OCI-M2 (cell line): ENCODE data around the gene RNF111.
"Not testable (repeated sequence)": the region's sequence is repeated elsewhere in the genome, so short reads cannot be mapped to it uniquely, and the experiment has no call there.

ENCODE experiments used
- DNase-seq: peaks from one replicate; lab custom pipeline; 2025; ENCODE audit not compliant: unreplicated experiment; lab: John Stamatoyannopoulos, UW

RNF111 gene

DNA sequence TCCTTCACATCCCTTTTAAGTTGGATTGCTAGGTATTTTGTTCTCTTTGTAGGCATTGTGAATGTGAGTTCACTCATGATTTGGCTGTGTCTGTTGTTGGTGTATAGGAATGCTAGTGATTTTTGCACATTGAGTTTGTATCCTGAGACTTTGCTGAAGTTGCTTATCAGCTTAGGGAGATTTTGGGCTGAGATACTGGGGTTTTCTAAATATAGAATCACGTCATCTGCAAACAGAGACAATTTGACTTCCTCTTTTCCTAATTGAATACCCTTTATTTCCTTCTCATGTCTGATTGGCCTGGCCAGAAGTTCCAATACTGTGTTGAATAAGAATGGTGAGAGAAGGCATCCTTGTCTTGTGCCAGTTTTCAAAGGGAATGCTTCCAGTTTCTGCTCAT lies 139.8 kb downstream of the RNF111 start:
- DNase-seq, result not testable (repeated sequence)

DNA sequence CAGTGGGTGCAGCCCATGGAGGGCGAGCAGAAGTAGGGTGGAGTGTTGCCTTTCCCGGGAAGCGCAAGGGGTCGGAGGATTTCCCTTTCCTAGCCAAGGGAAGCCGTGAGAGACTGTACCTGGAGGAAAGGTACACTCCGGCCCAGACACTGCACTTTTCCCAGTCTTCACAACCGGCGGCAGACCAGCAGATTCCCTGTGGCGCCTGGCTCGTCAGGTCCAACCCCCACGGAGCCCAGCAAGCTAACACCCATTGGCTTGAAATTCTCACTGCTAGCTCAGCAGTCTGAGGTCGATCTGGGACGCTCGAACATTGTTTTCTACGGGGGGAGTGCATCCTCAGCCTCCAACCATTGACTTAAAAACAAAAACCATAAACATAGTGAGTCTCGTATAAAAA lies 144.0 kb downstream of the RNF111 start:
- DNase-seq, result no peak

DNA sequence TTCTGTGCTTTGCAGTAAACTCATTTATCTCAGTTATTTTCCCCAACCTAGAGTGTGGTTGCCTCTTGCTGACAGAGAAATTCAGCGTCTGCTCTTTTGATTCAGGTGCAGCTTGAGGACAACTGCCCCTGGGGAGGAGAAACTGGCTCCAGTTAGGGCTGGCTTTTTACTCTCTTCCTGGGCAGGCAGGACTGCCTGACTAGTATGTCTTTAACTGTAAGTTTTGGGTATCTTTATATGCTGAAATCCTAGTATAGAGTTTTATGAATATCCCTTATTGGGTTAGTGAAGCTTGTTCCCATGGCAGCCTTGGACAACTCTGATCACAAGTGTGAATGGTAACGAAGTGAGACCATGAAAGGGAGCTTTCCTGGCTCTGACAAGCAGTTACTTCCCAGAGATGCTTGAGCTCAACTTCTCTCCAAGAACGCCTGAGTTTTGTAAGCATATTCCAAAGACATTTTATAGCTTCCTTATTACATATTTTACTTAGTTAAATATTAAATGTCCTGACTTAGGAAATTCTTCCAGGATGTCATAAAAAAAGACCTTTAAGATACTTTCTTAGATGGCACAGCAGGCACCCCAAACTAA lies 144.6 kb downstream of the RNF111 start:
- DNase-seq, result no peak

DNA sequence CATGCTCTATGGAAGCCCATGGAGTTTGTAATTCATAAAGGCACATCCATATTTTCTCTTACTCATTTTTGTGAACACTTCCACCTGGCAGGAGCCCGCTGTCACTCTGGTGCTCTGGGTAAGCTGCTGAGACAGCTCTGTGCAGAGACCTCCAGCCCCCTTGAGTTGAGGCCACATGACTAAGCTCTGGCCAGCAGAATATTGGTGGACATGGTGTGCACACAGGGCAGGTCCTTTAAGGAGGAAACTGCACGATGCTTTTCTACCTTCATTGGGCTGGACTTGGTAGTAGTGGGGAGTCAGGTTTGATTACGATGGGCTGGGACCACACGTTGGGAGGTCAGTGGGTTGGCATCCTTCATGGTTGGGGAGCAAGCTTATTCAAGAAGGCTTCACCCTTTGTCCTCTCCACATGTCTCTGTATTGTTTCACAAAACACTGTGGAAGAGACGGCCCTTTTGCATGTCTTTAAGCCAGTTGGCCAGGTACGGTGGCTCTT lies 146.5 kb downstream of the RNF111 start:
- DNase-seq, result no peak

DNA sequence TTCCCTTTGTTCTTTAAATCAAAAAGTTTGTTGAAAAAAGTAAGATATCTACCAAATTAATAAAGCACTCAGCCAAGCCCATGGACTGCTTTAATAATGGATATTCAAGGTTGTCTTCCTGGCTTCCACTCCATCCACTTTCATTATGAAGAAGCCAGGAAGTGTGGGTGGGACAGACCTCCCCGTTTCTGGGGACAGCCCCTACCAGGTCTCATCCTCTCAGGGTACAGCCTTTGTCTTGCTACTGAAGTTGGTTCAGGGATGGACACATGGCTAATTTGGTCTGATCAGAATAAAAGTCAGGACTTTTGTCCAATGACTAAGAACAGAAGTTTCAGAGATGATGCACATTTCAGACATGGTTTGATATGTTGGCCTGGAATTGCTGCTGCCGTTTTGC lies 150.1 kb downstream of the RNF111 start:
- no peak for DNase-seq

DNA sequence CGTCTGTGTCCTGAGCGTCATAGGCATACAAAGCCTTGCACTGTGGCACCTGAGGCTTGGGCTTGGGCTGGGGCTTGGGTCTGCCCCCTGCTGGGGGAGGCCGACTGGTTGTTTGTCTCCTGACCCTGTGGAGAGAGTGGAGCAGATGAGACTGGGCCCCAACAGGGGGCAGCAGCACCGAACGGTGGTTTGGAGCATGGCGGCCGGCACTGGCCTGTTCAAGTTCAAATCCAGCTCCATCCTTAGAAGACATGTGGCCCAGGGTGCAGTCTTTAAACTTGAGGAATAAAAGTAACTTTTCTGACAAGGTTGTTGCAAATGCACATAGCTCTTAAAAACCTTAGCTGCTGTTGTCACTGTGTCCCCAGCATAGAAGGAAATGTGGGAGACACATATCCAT lies 150.8 kb downstream of the RNF111 start:
- no peak for DNase-seq

DNA sequence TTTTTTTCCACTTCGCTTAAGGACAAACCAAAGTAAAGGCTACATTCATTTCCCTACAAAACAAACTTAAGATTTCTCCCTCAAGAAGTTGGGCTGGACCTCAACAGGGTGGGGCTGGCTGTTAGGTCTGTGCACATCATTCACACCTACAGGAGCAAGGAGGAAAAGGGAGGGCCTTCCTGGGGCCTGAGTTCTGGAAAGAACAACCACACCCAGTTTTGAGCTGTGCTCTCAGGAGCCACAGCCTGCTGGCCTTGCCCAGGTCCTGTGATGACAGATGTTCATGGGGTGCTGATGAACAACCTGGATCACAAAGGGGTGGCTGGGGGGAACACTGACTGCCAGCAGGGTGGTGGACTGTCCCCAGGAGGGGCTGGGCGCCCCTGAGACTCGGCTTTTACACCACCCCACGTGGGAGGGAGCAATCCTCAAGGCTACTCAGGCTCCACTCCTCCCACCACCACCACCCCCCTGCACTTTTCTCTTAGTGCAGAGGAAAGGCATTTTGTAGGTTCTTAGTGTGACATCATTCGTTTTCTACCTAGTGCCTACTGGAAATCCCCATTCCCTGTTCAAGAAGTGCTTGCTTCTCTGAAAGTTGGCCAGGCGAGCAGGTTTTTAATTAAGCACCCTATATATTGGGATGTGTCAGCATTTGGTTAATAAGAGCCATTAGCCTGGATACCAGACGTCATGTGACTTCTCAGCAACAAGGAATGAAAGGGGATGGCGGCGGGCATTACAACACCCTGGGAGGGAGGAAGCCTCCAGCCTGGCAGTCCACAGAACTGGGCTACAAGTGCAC lies 153.2 kb downstream of the RNF111 start:
- no peak for DNase-seq

DNA sequence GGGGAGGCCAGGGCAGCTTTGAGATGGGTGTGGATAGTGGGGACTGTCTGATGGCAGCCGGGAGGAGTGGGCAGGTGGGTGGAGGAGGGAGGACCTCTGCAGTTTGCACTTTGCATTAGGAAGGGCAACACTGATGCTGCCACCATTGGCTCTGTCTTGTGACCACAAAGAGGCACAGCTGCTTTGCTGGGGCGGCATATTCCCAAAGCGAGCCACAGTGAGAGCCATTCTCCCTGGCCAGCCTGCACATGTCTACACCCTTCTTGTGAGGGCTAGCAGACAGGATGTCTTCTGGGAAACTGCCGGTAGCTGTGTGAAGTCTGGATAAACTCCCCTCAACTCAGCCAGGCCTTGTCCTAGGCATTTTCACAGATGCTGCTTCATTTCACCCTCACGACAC lies 155.8 kb downstream of the RNF111 start:
- no peak for DNase-seq

DNA sequence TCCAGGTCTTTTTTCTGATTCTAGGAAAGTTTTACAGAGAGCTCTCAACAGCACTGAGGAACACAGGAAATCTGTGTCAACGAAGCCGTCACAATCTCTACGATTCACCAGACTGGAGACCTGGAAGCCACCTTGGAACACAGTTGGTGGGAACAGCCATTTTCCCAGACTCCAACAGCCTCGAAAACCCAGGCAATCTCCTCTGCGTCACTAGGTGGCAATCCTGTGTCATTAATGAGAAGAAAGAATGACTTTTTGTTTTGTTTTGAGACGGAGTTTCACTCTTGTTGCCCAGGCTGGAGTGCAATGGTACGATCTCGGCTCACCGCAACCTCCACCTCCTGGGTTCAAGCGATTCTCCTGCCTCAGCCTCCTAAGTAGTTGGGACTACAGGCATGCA lies 157.1 kb downstream of the RNF111 start:
- DNase-seq, result not testable (repeated sequence)
